Spleen (tissue), 7 donors: ENCODE measurements around the gene PDXK.

ENCODE experiments used
- CTCF ChIP-seq, 11 experiments: fragments of 200-600 bp in 7 of 11; fragments of 450-650 bp in 4 of 11; sonication (generic) in 4 of 11; IDR thresholded peaks in 8 of 11; conservative IDR thresholded peaks in 3 of 11; 1 replicate in 7 of 11; 2 replicates in 4 of 11; pipeline versions ENCODE4 v1.4.0 to v1.8.0; 2016 to 2021; ENCODE audit warnings: antibody characterized with exemption in 11 of 11, inconsistent platforms in 4 of 11, mild to moderate bottlenecking in 1 of 11
- POLR2AphosphoS5 ChIP-seq, 3 donors: sonication (generic); formaldehyde crosslinking; IDR thresholded peaks; one replicate each; pipeline ENCODE4 v1.5.1; 2017; ENCODE audit warnings: antibody characterized with exemption in 3 of 3
- donor health status: DM: no; HTN: no; CAD: no; lungs with moderate emphysema.
- donor health status: DM: no; HTN: no; CAD: no.
- donor health status: DM: no; HTN: no; CAD: no.

- TF ChIP-seq CTCF (IDR thresholded peaks at IDR 0.05 in 8 of 11, conservative IDR thresholded peaks at IDR 0.05 in 3 of 11) (no peak), POLR2AphosphoS5 (IDR thresholded peaks at IDR 0.05) (no peak)
Observed at GRCh38 chr21:43748622-43749021, 29.7 kb downstream of the PDXK start.
